Smooth muscle cell (in vitro differentiated cells): ENCODE measurements around the gene HIKESHI. TPM values are rescaled to one million over a fixed set of nuclear protein-coding genes. Genes with fewer than 3 reads are reported as not detected.

Experiments
- DNase-seq: peaks from one replicate; lab custom pipeline; 2025; ENCODE audit not compliant: unreplicated experiment; lab: John Stamatoyannopoulos, UW
- H2AFZ ChIP-seq: fragments of 200-600 bp; sonication (generic); 2 replicates; pipeline ENCODE4 v1.6.0; 2016; ENCODE audit warnings: antibody characterized with exemption, low read depth, mild to moderate bottlenecking
- H3F3A ChIP-seq: fragments of 200-600 bp; sonication (generic); 2 replicates; pipeline ENCODE4 v1.6.0; 2017; ENCODE audit warnings: antibody characterized with exemption, low read depth
- H3K27ac ChIP-seq: fragments of 200-600 bp; sonication (generic); 2 replicates; pipeline ENCODE4 v1.5.1; 2016; ENCODE audit warnings: low read depth, mild to moderate bottlenecking
- H3K27me3 ChIP-seq: fragments of 200-600 bp; sonication (generic); 2 replicates; pipeline ENCODE4 v1.6.1; 2016; ENCODE audit warnings: low read depth, mild to moderate bottlenecking
- H3K36me3 ChIP-seq: fragments of 200-600 bp; sonication (generic); 2 replicates; pipeline ENCODE4 v1.5.1; 2016; ENCODE audit warnings: low read depth
- H3K4me1 ChIP-seq: fragments of 200-600 bp; sonication (generic); 2 replicates; pipeline ENCODE4 v1.5.1; 2016; ENCODE audit warnings: low read depth
- H3K4me2 ChIP-seq: fragments of 200-600 bp; sonication (generic); 2 replicates; pipeline ENCODE4 v1.6.0; 2016; ENCODE audit warnings: mild to moderate bottlenecking
- H3K4me3 ChIP-seq: fragments of 200-600 bp; sonication (generic); 2 replicates; pipeline ENCODE4 v1.5.1; 2016; ENCODE audit warnings: mild to moderate bottlenecking
- H3K79me2 ChIP-seq: fragments of 200-600 bp; sonication (generic); 2 replicates; pipeline ENCODE4 v1.6.0; 2016; ENCODE audit warnings: low read depth, mild to moderate bottlenecking
- H3K9ac ChIP-seq: fragments of 200-600 bp; sonication (generic); 2 replicates; pipeline ENCODE4 v1.6.0; 2016; ENCODE audit warnings: low read depth
- H3K9me3 ChIP-seq: fragments of 200-600 bp; sonication (generic); replicated peaks from 2 replicates; pipeline ENCODE4 v1.5.1; 2016; ENCODE audit warnings: low read depth
- H4K20me1 ChIP-seq: fragments of 200-600 bp; sonication (generic); 2 replicates; pipeline ENCODE4 v1.6.0; 2016; ENCODE audit warnings: low read depth
- CTCF ChIP-seq: fragments of 200-600 bp; sonication (generic); IDR thresholded peaks from 2 replicates; pipeline ENCODE4 v1.5.1; 2017; ENCODE audit warnings: borderline replicate concordance, mild to moderate bottlenecking, antibody characterized with exemption; ENCODE audit not compliant: insufficient read depth, poor library complexity, severe bottlenecking
- WGBS: methylation state at CpG from one replicate; pipeline ENCODE4 v1.1.7; 2016; ENCODE audit warnings: low lambda C conversion rate; 5-methylcytosine and 5-hydroxymethylcytosine counted together
- polyA plus RNA-seq: library from polyadenylated mRNA; unstranded; fragments of >200 nt; fragmentation: Nextera tagmentation; extraction: Ambion mirVana; gene quantifications from 2 replicates; pipeline ENCODE4 v1.2.1, GENCODE V29; 2016
- total RNA-seq: library from RNA; depleted of rRNA; stranded (reverse); fragments of >200 nt; gene quantifications from 2 replicates; pipeline ENCODE4 v1.2.3, GENCODE V29; 2014

The HIKESHI gene
- total RNA-seq (63.0 and 75.3 TPM in 2 replicates), polyA plus RNA-seq (71.1 and 75.1 TPM in 2 replicates)

- H3K9ac ChIP-seq, result peak within 1 kb of the TSS; percentile 86
- no peaks in the 10 kb centered on the region for H4K20me1 ChIP-seq
- no peaks in the 10 kb centered on the region for H3K36me3 ChIP-seq
- H3K4me2 ChIP-seq, result peak within 1 kb of the TSS; percentile 85
- H3F3A ChIP-seq, result no peaks in the 10 kb centered on the region
- H3K9me3 ChIP-seq, result no peaks in the 10 kb centered on the region
- peaks cover 5% of the 10 kb centered on the region for H3K4me1 ChIP-seq
- peaks cover 36% of the 10 kb centered on the region for H3K79me2 ChIP-seq
- TF ChIP-seq CTCF, result no peak
- peak within 1 kb of the TSS; percentile 95 for H2AFZ ChIP-seq
- H3K4me3 ChIP-seq, result peak within 1 kb of the TSS; percentile 84
- whole genome bisulfite sequencing, result under 1% methylated on average over 30 of the region's 30 CpGs
- H3K27me3 ChIP-seq, result peaks cover 6% of the 10 kb centered on the region
- peak within 1 kb of the TSS; percentile 64 for H3K27ac ChIP-seq
- peak; percentile 66 for DNase-seq
Measured at GRCh38 chr11:86302092-86302793, at the start of gene HIKESHI. HIKESHI (plus strand) TSS chr11:86302240; CDS start chr11:86302449, 209 bp downstream.

GRCh38 chr11:86255896-86256295 is 46.1 kb upstream of the HIKESHI start:
- peaks cover 54% of the 10 kb centered on the region for H3K79me2 ChIP-seq
- WGBS, result 96% methylated on average over 1 of the region's 1 CpG

GRCh38 chr11:86256608-86257007 is 45.4 kb upstream of the HIKESHI start:
- H3K4me2 ChIP-seq, result no peak overlapping the region
- H2AFZ ChIP-seq, result no peak overlapping the region
- H3K9me3 ChIP-seq, result no peaks in the 10 kb centered on the region
- peaks cover 8% of the 10 kb centered on the region for H3K36me3 ChIP-seq
- DNase-seq, result no peak
- no peak for TF ChIP-seq CTCF
- peaks cover 46% of the 10 kb centered on the region for H3K79me2 ChIP-seq
- no peak overlapping the region for H3K4me3 ChIP-seq
- H3K27ac ChIP-seq, result no peak overlapping the region
- no peak overlapping the region for H3K9ac ChIP-seq
- WGBS, result 95% methylated on average over 6 of the region's 6 CpGs
- H3K27me3 ChIP-seq, result no peaks in the 10 kb centered on the region
- H4K20me1 ChIP-seq, result peaks cover 38% of the 10 kb centered on the region
- no peaks in the 10 kb centered on the region for H3K4me1 ChIP-seq
- no peaks in the 10 kb centered on the region for H3F3A ChIP-seq

More at GRCh38 chr11:86255896-86256295, 46.1 kb upstream of the HIKESHI start:
- H3K4me1 ChIP-seq, result no peaks in the 10 kb centered on the region
- H3K27me3 ChIP-seq, result no peaks in the 10 kb centered on the region
- no peak overlapping the region for H3K9ac ChIP-seq
- TF ChIP-seq CTCF, result no peak
- H4K20me1 ChIP-seq, result peaks cover 38% of the 10 kb centered on the region
- H3K4me3 ChIP-seq, result no peak overlapping the region
- H3K4me2 ChIP-seq, result no peak overlapping the region
- H3K36me3 ChIP-seq, result peaks cover 8% of the 10 kb centered on the region
- no peak overlapping the region for H3K27ac ChIP-seq
- no peak overlapping the region for H2AFZ ChIP-seq
- H3F3A ChIP-seq, result no peaks in the 10 kb centered on the region
- no peak for DNase-seq
- H3K9me3 ChIP-seq, result no peaks in the 10 kb centered on the region

GRCh38 chr11:86257446-86257845 is 44.6 kb upstream of the HIKESHI start:
- H3K4me1 ChIP-seq, result no peaks in the 10 kb centered on the region
- peaks cover 38% of the 10 kb centered on the region for H3K79me2 ChIP-seq

More at GRCh38 chr11:86257446-86257845, 44.6 kb upstream of the HIKESHI start:
- no peak for TF ChIP-seq CTCF
- no peaks in the 10 kb centered on the region for H3K27me3 ChIP-seq
- H2AFZ ChIP-seq, result no peak overlapping the region
- no peak overlapping the region for H3K9ac ChIP-seq
- H4K20me1 ChIP-seq, result peaks cover 38% of the 10 kb centered on the region
- H3K4me3 ChIP-seq, result no peak overlapping the region
- peaks cover 8% of the 10 kb centered on the region for H3K36me3 ChIP-seq
- H3K27ac ChIP-seq, result no peak overlapping the region
- DNase-seq, result no peak
- H3K9me3 ChIP-seq, result no peaks in the 10 kb centered on the region
- no peak overlapping the region for H3K4me2 ChIP-seq
- H3F3A ChIP-seq, result no peaks in the 10 kb centered on the region
